ENCODE measurements around the gene SYMPK. TPM values are rescaled to one million over a fixed set of nuclear protein-coding genes. Genes with fewer than 3 reads are reported as not detected.

The SYMPK gene
- total RNA-seq, 1 experiment from 2014 or later, result 47.7 TPM

DNA sequence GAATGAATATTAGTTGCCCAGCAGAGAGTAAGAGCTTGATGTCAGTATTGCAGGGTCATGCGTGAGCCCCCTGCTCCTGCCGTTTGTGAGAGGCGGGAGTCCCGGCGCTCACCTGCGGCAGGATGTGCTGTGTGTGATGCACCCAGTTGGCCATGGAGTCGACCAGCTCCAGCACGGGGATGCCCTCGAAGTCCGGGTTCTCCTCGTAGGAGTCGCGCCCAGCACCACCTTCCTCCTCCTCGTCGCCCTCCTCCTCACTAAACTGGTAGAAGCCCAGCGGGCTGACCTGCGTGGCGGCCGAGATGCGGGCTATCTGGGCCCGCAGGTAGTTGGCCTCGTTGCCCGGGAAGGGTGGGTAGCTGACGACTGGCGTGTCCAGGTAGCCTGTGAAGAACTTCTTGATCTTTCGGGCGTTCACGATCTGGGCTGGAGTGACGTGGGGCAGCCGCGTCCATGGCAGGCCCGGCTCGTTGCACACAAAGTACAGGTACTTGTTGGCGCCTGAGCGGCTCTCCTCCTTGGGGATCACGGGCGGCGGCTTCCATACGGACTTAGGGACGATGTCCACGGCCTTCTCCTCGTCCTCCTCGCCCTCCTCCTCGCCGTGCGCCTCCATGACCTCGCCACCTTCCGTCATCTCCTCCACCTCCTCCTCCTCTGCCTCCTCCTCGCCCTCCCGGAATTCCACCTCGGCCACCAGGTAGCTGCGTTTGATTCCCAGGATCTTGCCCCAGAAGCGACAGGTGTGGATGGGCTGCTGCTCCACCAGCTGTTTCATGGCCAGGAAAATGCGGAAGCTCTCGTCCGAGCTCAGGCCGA is 58.6 kb downstream of the SYMPK start:
- no peak for ATAC-seq
- Histone ChIP-seq H3K36me3 (ENCODE audit: control insufficient read depth, insufficient read depth, low read length) (no peaks in the 10 kb centered on the region), H3K4me3 (ENCODE audit: low read depth in 2 of 2, low read length in 2 of 2) (no peak overlapping the region), H3K27ac (ENCODE audit: low read length) (no peak overlapping the region), H3K4me1 (ENCODE audit: control insufficient read depth, insufficient read depth, low read length) (peaks cover under 1% of the 10 kb centered on the region; the same call in 1 of the 2 replicates), H3K9me3 (ENCODE audit: control insufficient read depth, insufficient read depth, low read depth, low read length) (no peaks in the 10 kb centered on the region), H3K27me3 (ENCODE audit: control insufficient read depth, insufficient read depth, low read length) (no peaks in the 10 kb centered on the region)
- ChIA-PET POLR2A (no interaction called here), CTCF (no interaction called here)
- TF ChIP-seq, protein P1, sequence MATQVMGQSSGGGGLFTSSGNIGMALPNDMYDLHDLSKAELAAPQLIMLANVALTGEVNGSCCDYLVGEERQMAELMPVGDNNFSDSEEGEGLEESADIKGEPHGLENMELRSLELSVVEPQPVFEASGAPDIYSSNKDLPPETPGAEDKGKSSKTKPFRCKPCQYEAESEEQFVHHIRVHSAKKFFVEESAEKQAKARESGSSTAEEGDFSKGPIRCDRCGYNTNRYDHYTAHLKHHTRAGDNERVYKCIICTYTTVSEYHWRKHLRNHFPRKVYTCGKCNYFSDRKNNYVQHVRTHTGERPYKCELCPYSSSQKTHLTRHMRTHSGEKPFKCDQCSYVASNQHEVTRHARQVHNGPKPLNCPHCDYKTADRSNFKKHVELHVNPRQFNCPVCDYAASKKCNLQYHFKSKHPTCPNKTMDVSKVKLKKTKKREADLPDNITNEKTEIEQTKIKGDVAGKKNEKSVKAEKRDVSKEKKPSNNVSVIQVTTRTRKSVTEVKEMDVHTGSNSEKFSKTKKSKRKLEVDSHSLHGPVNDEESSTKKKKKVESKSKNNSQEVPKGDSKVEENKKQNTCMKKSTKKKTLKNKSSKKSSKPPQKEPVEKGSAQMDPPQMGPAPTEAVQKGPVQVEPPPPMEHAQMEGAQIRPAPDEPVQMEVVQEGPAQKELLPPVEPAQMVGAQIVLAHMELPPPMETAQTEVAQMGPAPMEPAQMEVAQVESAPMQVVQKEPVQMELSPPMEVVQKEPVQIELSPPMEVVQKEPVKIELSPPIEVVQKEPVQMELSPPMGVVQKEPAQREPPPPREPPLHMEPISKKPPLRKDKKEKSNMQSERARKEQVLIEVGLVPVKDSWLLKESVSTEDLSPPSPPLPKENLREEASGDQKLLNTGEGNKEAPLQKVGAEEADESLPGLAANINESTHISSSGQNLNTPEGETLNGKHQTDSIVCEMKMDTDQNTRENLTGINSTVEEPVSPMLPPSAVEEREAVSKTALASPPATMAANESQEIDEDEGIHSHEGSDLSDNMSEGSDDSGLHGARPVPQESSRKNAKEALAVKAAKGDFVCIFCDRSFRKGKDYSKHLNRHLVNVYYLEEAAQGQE (IDR thresholded peaks at IDR 0.05; ENCODE audit: insufficient read depth in 1 of 2, low read depth in 2 of 2, low read length in 1 of 2), result no peak
- TF ChIP-seq TCF7L2 (IDR thresholded peaks at IDR 0.05; ENCODE audit: low read depth, low read length), result no peak
- TF ChIP-seq, protein P2, sequence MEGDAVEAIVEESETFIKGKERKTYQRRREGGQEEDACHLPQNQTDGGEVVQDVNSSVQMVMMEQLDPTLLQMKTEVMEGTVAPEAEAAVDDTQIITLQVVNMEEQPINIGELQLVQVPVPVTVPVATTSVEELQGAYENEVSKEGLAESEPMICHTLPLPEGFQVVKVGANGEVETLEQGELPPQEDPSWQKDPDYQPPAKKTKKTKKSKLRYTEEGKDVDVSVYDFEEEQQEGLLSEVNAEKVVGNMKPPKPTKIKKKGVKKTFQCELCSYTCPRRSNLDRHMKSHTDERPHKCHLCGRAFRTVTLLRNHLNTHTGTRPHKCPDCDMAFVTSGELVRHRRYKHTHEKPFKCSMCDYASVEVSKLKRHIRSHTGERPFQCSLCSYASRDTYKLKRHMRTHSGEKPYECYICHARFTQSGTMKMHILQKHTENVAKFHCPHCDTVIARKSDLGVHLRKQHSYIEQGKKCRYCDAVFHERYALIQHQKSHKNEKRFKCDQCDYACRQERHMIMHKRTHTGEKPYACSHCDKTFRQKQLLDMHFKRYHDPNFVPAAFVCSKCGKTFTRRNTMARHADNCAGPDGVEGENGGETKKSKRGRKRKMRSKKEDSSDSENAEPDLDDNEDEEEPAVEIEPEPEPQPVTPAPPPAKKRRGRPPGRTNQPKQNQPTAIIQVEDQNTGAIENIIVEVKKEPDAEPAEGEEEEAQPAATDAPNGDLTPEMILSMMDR (IDR thresholded peaks at IDR 0.05), result no peak
- no peak for TF ChIP-seq SIN3A (IDR thresholded peaks at IDR 0.05; ENCODE audit: borderline replicate concordance, insufficient read depth, low read depth, low read length)
- in situ Hi-C loops (cut with HindIII; ENCODE audit: low pct_unique_long_range_greater_than_20kb, low sequenced_read_pairs) (no loop called here), intact Hi-C loops (cut with micrococcal nuclease; ENCODE audit: unreplicated experiment) (no loop called here)
- no peak for DNase-seq (ENCODE audit: low read depth, low spot score)
- BruUV-seq (replicated peaks), result no TSS peak

DNA sequence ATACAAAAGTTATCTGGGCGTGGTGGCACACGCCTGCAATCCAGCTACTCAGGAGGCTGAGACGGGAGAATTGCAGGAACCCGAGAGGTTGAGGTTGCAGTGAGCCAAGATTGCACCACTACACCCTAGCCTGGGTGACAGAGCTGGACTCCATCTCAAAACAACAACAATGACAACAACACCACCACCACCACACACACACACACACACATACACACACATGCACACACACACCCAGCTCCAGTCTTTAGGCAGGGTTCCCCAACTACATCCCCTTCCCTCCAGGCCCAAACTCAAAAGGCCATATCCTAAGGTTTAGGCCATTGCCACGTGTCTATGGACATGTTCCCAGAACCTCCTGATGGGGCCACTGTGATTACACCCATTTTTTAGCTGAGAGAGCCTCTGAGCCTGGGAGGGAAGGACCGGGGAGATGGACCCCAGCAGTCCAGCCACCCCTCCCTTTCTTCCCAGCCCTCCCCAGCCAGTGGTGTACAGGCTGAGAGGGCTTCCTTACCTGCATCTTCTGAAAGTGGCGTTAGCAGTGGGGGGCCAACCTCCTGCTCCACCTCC is 61.3 kb downstream of the SYMPK start:
- DNase-seq (ENCODE audit: low read depth, low spot score) (no peak), ATAC-seq (no peak)
- peaks cover 4% of the 10 kb centered on the region; the same call in 1 of the 2 replicates for H3K4me1 ChIP-seq (ENCODE audit: control insufficient read depth, insufficient read depth, low read length)
- ChIA-PET POLR2A (interaction anchor here (0.7 to 0.8 kb wide), 2 partner anchors 13 to 124 kb away, joined by 3 to 6 read pairs; no protein-coding TSS in a partner anchor), CTCF (no interaction called here)
- H3K36me3 ChIP-seq (ENCODE audit: control insufficient read depth, insufficient read depth, low read length), result no peaks in the 10 kb centered on the region
- no peak overlapping the region for H3K27ac ChIP-seq (ENCODE audit: low read length)
- H3K9me3 ChIP-seq (ENCODE audit: control insufficient read depth, insufficient read depth, low read depth, low read length), result no peaks in the 10 kb centered on the region
- in situ Hi-C loops (cut with HindIII; ENCODE audit: low pct_unique_long_range_greater_than_20kb, low sequenced_read_pairs) (no loop called here), intact Hi-C loops (cut with micrococcal nuclease; ENCODE audit: unreplicated experiment) (no loop called here)
- H3K27me3 ChIP-seq (ENCODE audit: control insufficient read depth, insufficient read depth, low read length), result no peaks in the 10 kb centered on the region
- no peak overlapping the region for H3K4me3 ChIP-seq (ENCODE audit: low read depth in 2 of 2, low read length in 2 of 2)
- TF ChIP-seq, protein P1 (IDR thresholded peaks at IDR 0.05; ENCODE audit: insufficient read depth in 1 of 2, low read depth in 2 of 2, low read length in 1 of 2), result no peak
- no peak for TF ChIP-seq SIN3A (IDR thresholded peaks at IDR 0.05; ENCODE audit: borderline replicate concordance, insufficient read depth, low read depth, low read length)
- no TSS peak for BruUV-seq (replicated peaks)

All from Panc1 (cell line).